Kidney epithelial cell (primary cell): ENCODE measurements around the gene OPCML. TPM values are rescaled to one million over a fixed set of nuclear protein-coding genes. Genes with fewer than 3 reads are reported as not detected.

Source experiments
- DNase-seq: peaks from one replicate; pipeline ENCODE4 v3.0.0-alpha.2; 2010; ENCODE audit warnings: low read depth
- H3K27me3 ChIP-seq: 2 replicates; pipeline ENCODE4 v1.6.0; 2011; ENCODE audit warnings: low read length; ENCODE audit not compliant: control insufficient read depth, insufficient read depth
- H3K36me3 ChIP-seq: 2 replicates; pipeline ENCODE4 v1.5.1; 2011; ENCODE audit warnings: low read length; ENCODE audit not compliant: control insufficient read depth, insufficient read depth
- H3K4me3 ChIP-seq: 2 replicates; pipeline ENCODE4 v1.5.1; 2011; ENCODE audit warnings: low read depth, mild to moderate bottlenecking, control low read depth, low read length
- CTCF ChIP-seq: IDR thresholded peaks from 2 replicates; pipeline ENCODE4 v1.5.1; 2011; ENCODE audit warnings: mild to moderate bottlenecking, moderate library complexity, low read length, control low read depth, inconsistent platforms; ENCODE audit not compliant: insufficient read depth, poor library complexity, severe bottlenecking
- total RNA-seq: library from RNA; depleted of rRNA; stranded (reverse); fragments of >200 nt; gene quantifications from 2 replicates; pipeline ENCODE4 v1.2.3, GENCODE V29; 2015

OPCML gene
- total RNA-seq, 1 donor from 2014 or later: under 0.01 TPM

- no peak for TF ChIP-seq CTCF
- no peak for DNase-seq
- Histone ChIP-seq H3K4me3 (no peak overlapping the region), H3K27me3 (no peaks in the 10 kb centered on the region), H3K36me3 (no peaks in the 10 kb centered on the region)
These were observed 639.4 kb downstream of the OPCML start for GRCh38 chr11:132892876-132893275.

- no peaks in the 10 kb centered on the region for H3K27me3 ChIP-seq
- H3K36me3 ChIP-seq: no peaks in the 10 kb centered on the region
- DNase-seq: no peak
- no peak for TF ChIP-seq CTCF
- H3K4me3 ChIP-seq: no peak overlapping the region
These were observed 644.1 kb downstream of the OPCML start for GRCh38 chr11:132888226-132888625.

- DNase-seq: no peak
- no peak for TF ChIP-seq CTCF
- Histone ChIP-seq H3K27me3 (no peaks in the 10 kb centered on the region), H3K36me3 (no peaks in the 10 kb centered on the region), H3K4me3 (no peak overlapping the region)
These were observed 646.0 kb downstream of the OPCML start for GRCh38 chr11:132886335-132886734.

- no peak for DNase-seq
These were observed 649.1 kb downstream of the OPCML start for GRCh38 chr11:132883241-132883640.

GRCh38 chr11:132881622-132882021, 650.7 kb downstream of the OPCML start:
- no peak for DNase-seq
- H3K36me3 ChIP-seq: no peaks in the 10 kb centered on the region
- H3K4me3 ChIP-seq: no peak overlapping the region
- no peak for TF ChIP-seq CTCF
- H3K27me3 ChIP-seq: no peaks in the 10 kb centered on the region

More at GRCh38 chr11:132883241-132883640, 649.1 kb downstream of the OPCML start:
- no peaks in the 10 kb centered on the region for H3K27me3 ChIP-seq
- TF ChIP-seq CTCF: no peak
- H3K36me3 ChIP-seq: no peaks in the 10 kb centered on the region
- H3K4me3 ChIP-seq: no peak overlapping the region

- TF ChIP-seq CTCF: no peak
- Histone ChIP-seq H3K36me3 (no peaks in the 10 kb centered on the region), H3K27me3 (no peaks in the 10 kb centered on the region), H3K4me3 (no peak overlapping the region)
- no peak for DNase-seq
These were observed 654.2 kb downstream of the OPCML start for GRCh38 chr11:132878111-132878510.
